Measurements from ENCODE around the gene MAP3K3.

Gene MAP3K3

DNA sequence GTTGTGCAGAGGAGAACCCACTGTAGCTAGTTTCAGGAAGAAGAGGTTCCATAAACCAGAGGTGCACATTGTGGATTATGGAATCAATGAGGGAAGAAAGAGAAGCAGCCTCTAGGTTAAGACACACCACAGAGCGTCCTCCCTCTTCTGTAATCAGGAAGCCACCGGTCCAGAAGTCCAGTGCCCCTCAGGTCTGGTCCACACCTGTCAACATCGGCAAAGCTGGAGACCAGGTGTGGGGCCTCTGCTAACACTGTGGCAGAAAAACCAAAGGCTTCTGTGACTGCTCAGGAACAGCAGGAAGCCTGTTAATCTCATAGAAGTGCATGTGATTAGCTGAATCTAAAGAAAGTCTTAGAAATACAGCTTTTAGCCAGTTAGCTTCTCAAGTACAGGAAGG is 54.4 kb downstream of the MAP3K3 start:
- H3K27ac ChIP-seq = peak overlapping the region; percentile 89
- TF ChIP-seq, protein P1, sequence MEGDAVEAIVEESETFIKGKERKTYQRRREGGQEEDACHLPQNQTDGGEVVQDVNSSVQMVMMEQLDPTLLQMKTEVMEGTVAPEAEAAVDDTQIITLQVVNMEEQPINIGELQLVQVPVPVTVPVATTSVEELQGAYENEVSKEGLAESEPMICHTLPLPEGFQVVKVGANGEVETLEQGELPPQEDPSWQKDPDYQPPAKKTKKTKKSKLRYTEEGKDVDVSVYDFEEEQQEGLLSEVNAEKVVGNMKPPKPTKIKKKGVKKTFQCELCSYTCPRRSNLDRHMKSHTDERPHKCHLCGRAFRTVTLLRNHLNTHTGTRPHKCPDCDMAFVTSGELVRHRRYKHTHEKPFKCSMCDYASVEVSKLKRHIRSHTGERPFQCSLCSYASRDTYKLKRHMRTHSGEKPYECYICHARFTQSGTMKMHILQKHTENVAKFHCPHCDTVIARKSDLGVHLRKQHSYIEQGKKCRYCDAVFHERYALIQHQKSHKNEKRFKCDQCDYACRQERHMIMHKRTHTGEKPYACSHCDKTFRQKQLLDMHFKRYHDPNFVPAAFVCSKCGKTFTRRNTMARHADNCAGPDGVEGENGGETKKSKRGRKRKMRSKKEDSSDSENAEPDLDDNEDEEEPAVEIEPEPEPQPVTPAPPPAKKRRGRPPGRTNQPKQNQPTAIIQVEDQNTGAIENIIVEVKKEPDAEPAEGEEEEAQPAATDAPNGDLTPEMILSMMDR (conservative IDR thresholded peaks at IDR 0.05) = no peak
- no peak for TF ChIP-seq ZFX (IDR thresholded peaks at IDR 0.05)

GRCh38 chr17:63679214-63679613 is 57.0 kb downstream of the MAP3K3 start:
- TF ChIP-seq, protein P1 (conservative IDR thresholded peaks at IDR 0.05) = no peak
- TF ChIP-seq ZFX (IDR thresholded peaks at IDR 0.05) = no peak
- H3K27ac ChIP-seq = no peak overlapping the region

GRCh38 chr17:63680700-63681099 is 58.5 kb downstream of the MAP3K3 start:
- TF ChIP-seq ZFX (IDR thresholded peaks at IDR 0.05) = no peak
- TF ChIP-seq, protein P1 (conservative IDR thresholded peaks at IDR 0.05) = no peak
- H3K27ac ChIP-seq = no peak overlapping the region

GRCh38 chr17:63681530-63681929 is 59.3 kb downstream of the MAP3K3 start:
- H3K27ac ChIP-seq = peak overlapping the region; percentile 13; the same call in 1 of the 2 replicates
- TF ChIP-seq, protein P1 (conservative IDR thresholded peaks at IDR 0.05) = no peak
- no peak for TF ChIP-seq ZFX (IDR thresholded peaks at IDR 0.05)

GRCh38 chr17:63682441-63682840 is 60.2 kb downstream of the MAP3K3 start:
- H3K27ac ChIP-seq = no peak overlapping the region
- TF ChIP-seq ZFX (IDR thresholded peaks at IDR 0.05) = no peak
- TF ChIP-seq, protein P1 (conservative IDR thresholded peaks at IDR 0.05) = no peak

DNA sequence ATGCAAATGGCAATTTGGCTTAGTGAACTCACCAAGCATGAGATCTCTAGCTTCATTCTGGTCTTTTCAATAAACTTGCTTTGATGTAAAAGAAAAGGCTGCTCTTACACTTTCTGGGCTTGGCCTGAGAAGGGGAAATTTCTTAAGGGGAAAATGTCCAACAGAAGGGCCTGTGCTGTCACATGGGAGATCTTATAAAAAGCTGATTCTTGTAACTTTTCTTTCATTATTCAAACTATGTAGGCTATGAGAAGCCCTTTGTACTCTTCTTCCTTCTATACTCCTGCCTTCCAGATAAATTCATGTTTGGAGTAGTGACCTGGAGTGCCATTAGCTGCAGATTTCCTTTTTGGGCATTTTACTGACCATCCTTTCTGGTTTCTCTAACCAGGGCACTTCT is 60.8 kb downstream of the MAP3K3 start:
- TF ChIP-seq, protein P1 (conservative IDR thresholded peaks at IDR 0.05) = no peak
- TF ChIP-seq ZFX (IDR thresholded peaks at IDR 0.05) = no peak
- H3K27ac ChIP-seq = no peak overlapping the region

DNA sequence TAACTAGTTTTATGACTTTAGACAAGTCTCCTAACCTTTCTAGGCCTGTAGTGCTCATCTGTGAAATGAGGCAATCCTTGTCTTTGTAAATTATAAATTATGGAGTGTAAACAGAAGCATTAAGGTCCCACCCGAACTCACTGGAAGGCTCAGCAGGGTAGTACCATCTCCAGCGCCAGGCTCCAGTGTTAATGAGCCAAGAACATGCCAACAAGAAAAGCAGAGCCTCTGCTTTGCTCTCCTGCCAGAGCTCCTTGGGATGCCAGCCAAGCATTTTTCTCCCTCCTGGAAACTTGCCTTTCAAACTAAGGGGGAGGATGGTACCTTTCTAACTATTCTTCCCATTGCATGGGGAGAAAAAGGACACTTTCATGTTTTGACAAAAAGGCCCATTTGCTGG is 62.8 kb downstream of the MAP3K3 start:
- H3K27ac ChIP-seq = peak overlapping the region; percentile 52
- no peak for TF ChIP-seq ZFX (IDR thresholded peaks at IDR 0.05)
- TF ChIP-seq, protein P1 (conservative IDR thresholded peaks at IDR 0.05) = no peak
